Measurements from ENCODE around the gene NDUFA11.
A peak's percentile ranks its signal among the peaks of the same experiment; 100 is the strongest.
"Not testable (repeated sequence)": the region's sequence is repeated elsewhere in the genome, so short reads cannot be mapped to it uniquely, and the experiment has no call there.

NDUFA11 gene

DNA sequence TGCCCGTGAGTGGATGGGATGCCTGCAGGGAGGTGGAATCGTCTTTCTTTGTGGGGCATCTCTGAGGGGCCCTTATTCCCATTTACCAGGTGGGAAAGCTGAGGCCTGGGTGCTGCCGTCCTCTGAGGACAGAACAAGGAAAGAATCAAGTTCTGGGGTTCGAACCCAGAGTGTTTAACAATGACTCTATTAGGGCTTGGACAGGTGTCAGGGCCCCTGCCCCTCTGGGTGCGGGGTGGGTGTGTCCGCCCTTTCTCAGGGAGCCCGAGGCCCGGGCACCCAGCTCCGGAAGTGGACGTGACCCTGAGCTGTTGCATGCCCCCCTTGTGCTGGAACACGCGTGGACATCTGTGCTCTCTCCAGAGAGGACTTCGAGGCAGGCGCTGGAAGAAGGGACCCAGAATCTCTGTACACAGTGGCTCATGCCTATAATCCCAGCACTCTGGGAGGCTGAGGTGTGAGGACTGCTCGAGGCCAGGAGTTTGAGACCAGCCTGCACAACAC, 10.8 kb downstream of the NDUFA11 start:
- no peak for ATAC-seq
- DNase-seq: no peak
- no peak overlapping the region for H3K27ac Mint-ChIP-seq
- H3K36me3 Mint-ChIP-seq (ENCODE audit: low read depth): no peaks in the 10 kb centered on the region
- H3K9me3 Mint-ChIP-seq: no peaks in the 10 kb centered on the region
- peaks cover 4% of the 10 kb centered on the region for H3K4me1 Mint-ChIP-seq
- no peak overlapping the region for H3K4me3 Mint-ChIP-seq
- H3K27me3 Mint-ChIP-seq: peaks cover 13% of the 10 kb centered on the region

- H3K9me3 Mint-ChIP-seq: no peaks in the 10 kb centered on the region
- no peak overlapping the region for H3K27ac Mint-ChIP-seq
- ATAC-seq: peak; percentile 35
- H3K36me3 Mint-ChIP-seq (ENCODE audit: low read depth): no peaks in the 10 kb centered on the region
- DNase-seq: peak; percentile 35
- peaks cover 13% of the 10 kb centered on the region for H3K27me3 Mint-ChIP-seq
- peaks cover 4% of the 10 kb centered on the region for H3K4me1 Mint-ChIP-seq
- no peak overlapping the region for H3K4me3 Mint-ChIP-seq
Measured at GRCh38 chr19:5891938-5892771, 11.4 kb downstream of the NDUFA11 start.

DNA sequence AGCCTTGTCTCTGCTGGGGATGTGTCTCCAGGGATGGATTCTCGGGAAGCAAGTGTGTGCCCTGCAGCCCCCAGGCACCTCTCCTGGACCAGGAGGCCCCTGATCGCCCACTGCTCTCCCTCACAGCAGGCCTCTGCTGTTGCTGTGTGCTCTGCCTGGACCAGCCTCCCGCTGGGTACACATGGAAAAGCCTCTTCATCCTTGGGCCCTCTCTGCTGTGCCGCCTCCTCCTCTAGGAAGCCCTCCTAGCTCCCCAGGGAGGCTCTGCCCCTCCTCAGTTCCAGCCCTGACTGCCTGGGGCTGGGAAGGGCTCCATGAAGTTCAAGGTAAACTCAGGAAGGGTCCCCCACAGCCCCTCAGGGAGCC, 12.0 kb downstream of the NDUFA11 start:
- Mint-ChIP-seq H3K4me1 (peaks cover 4% of the 10 kb centered on the region), H3K36me3 (ENCODE audit: low read depth) (no peaks in the 10 kb centered on the region), H3K27me3 (peaks cover 13% of the 10 kb centered on the region), H3K27ac (no peak overlapping the region), H3K4me3 (no peak overlapping the region), H3K9me3 (no peaks in the 10 kb centered on the region)
- no peak for ATAC-seq
- no peak for DNase-seq

DNA sequence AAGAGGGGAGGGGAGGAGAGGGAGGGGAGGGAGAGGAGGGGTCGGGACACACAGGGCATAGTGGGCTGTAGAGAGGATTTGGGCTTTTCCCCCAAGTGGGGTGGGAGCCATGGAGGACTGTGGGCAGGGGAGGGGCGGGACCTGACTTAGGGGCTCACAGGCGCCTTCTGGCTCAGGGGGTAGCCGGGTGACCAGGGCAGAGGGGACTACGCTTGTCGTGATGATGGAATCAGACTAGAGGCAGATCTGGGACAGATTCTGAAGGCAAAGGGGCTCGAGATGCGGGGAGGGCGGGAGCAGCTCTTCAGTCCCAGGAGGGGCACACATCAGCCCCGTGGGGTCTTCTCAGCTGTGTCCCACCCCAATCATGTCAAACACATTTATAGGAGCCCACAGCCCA, 13.5 kb downstream of the NDUFA11 start:
- H3K4me1 Mint-ChIP-seq: peaks cover 4% of the 10 kb centered on the region
- no peak overlapping the region for H3K4me3 Mint-ChIP-seq
- ATAC-seq (no peak), DNase-seq (no peak)
- H3K9me3 Mint-ChIP-seq: no peaks in the 10 kb centered on the region
- no peaks in the 10 kb centered on the region for H3K36me3 Mint-ChIP-seq (ENCODE audit: low read depth)
- peaks cover 13% of the 10 kb centered on the region for H3K27me3 Mint-ChIP-seq
- no peak overlapping the region for H3K27ac Mint-ChIP-seq

- Mint-ChIP-seq H3K4me1 (peaks cover 4% of the 10 kb centered on the region), H3K27ac (no peak overlapping the region), H3K27me3 (peaks cover 13% of the 10 kb centered on the region), H3K9me3 (no peaks in the 10 kb centered on the region), H3K4me3 (no peak overlapping the region), H3K36me3 (ENCODE audit: low read depth) (no peaks in the 10 kb centered on the region)
- DNase-seq (no peak), ATAC-seq (no peak)
Measured at GRCh38 chr19:5889288-5889971, 14.2 kb downstream of the NDUFA11 start.

GRCh38 chr19:5884065-5884811, 19.4 kb downstream of the NDUFA11 start:
- H3K4me3 Mint-ChIP-seq; DNase-seq; H3K4me1 Mint-ChIP-seq; H3K9me3 Mint-ChIP-seq; H3K36me3 Mint-ChIP-seq (ENCODE audit: low read depth); ATAC-seq; H3K27ac Mint-ChIP-seq: not testable (repeated sequence)
- peaks cover 16% of the 10 kb centered on the region for H3K27me3 Mint-ChIP-seq

DNA sequence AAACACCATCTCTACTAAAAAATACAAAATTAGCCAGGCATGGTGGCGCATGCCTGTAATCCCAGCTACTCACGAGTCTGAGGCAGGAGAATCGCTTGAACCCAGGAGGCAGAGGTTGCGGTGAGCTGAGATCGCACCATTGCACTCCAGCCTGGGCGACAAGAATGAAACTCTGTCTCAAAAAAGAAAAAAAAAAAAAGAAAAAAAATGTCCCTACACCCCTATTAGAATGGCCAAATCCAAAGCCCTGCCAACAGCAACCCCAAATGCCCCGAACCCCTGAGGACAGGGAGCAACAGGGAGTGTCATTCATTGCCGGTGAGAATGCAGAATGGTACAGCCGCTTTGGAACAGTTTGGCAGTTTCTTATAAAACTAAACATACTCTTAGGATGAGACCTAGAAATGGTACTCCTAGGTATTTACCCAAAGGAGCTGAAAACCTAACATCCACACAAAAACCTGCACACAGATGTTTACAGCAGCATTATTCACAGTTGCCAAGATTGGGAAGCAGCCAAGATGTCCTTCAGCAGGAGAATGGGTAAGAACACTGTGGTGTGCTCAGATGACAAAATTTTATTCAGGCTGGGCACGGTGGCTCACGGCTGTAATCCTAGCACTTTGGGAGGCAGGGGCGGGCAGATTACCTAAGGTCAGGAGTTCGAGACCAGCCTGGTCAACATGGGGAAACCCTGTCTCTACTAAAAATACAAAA, 20.3 kb downstream of the NDUFA11 start:
- H3K36me3 Mint-ChIP-seq (ENCODE audit: low read depth); ATAC-seq; H3K9me3 Mint-ChIP-seq; H3K27ac Mint-ChIP-seq; DNase-seq; H3K4me1 Mint-ChIP-seq; H3K4me3 Mint-ChIP-seq: not testable (repeated sequence)
- H3K27me3 Mint-ChIP-seq: peaks cover 19% of the 10 kb centered on the region

DNA sequence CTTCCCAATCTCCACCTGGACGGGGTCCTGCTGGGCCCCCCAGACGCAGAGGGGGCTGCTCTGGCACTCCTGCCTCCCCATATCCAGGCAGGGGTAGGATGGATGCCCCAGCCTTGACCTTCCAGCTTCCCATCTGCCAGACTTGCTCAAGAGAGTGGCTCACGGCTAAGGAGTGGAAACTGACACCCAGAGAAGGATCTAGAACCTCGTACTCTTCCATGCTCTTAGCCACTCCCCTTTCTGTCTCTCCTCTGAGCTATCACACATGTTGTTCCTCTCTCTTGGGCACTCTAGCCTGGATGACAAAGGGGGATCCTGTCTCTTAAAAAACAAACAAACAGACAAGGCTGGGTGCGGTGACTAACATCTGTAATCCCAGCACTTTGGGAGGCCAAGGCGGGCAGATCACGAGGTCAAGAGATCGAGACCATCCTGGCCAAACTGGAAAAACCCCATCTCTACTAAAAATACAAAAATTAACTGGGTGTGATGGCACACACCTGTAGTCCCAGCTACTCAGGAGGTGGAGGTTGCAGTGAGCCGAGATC, 21.1 kb downstream of the NDUFA11 start:
- Mint-ChIP-seq H3K27ac (no peak overlapping the region), H3K9me3 (no peaks in the 10 kb centered on the region), H3K4me3 (no peak overlapping the region), H3K4me1 (no peaks in the 10 kb centered on the region), H3K36me3 (ENCODE audit: low read depth) (no peaks in the 10 kb centered on the region), H3K27me3 (peaks cover 18% of the 10 kb centered on the region)
- DNase-seq (no peak), ATAC-seq (no peak)

DNA sequence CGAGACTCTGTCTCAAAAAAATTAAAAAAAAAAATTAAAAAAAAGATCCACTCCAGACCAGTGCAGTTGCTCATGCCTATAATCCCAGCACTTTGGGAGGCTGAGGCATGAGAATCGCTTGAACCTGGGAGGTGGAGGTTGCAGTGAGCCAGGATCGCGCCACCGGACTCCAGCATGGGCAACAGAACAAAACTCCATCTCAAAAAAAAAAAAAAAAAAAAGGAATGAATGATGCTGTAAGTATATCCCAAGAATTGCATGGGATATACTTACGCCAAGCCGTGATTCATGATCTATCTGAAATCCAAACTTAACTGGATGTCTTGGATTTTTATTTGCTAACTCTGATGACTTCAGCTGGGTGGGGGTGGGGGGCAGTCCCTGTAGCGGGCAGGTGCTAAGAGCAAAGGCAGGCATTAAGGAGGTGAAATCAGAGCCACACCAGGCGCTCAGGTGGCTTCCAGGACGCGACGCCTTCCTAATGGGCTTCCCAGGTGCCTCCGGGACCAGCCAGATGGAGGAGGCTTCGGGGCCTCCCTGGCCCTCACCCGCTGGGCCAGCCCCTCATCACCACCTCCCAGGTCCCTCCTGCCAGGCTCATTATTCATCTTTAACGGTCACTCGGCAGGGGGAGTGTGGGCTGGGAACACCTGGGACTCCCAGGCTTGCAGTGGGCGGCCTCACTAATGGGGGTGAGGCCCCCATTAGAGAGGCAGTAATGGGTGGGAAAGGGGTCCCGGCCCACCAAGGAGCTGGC, 21.9 kb downstream of the NDUFA11 start:
- no peak for DNase-seq
- Mint-ChIP-seq H3K27me3 (peaks cover 18% of the 10 kb centered on the region), H3K36me3 (ENCODE audit: low read depth) (no peaks in the 10 kb centered on the region), H3K27ac (no peak overlapping the region), H3K4me3 (no peak overlapping the region), H3K9me3 (no peaks in the 10 kb centered on the region), H3K4me1 (no peaks in the 10 kb centered on the region)
- no peak for ATAC-seq

DNA sequence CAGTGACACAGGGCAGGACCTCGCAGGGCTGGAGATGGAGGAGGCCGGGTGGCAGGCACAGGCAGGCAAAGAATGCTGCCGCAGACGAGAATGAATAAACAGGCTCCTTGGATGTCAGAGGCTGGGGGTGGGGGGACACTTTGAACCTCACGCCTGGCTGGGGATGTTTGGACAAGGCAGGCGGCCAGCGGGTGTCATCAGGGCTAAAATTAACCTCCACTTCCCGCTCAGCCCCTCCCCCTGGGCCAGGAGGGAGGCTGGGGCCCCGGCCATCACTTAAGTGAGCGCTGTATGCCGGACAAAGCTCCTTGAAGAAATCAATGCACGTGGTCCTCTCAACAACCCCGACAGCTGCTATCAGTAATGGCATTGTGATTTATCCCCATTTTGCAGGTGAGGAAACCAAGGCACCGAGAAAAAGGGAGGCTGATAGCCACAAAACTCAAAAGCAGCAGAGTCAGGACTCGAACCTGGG, 22.9 kb downstream of the NDUFA11 start:
- peaks cover 18% of the 10 kb centered on the region for H3K27me3 Mint-ChIP-seq
- no peak overlapping the region for H3K27ac Mint-ChIP-seq
- H3K9me3 Mint-ChIP-seq: no peaks in the 10 kb centered on the region
- H3K36me3 Mint-ChIP-seq (ENCODE audit: low read depth): no peaks in the 10 kb centered on the region
- no peaks in the 10 kb centered on the region for H3K4me1 Mint-ChIP-seq
- no peak overlapping the region for H3K4me3 Mint-ChIP-seq
- DNase-seq (no peak), ATAC-seq (no peak)

DNA sequence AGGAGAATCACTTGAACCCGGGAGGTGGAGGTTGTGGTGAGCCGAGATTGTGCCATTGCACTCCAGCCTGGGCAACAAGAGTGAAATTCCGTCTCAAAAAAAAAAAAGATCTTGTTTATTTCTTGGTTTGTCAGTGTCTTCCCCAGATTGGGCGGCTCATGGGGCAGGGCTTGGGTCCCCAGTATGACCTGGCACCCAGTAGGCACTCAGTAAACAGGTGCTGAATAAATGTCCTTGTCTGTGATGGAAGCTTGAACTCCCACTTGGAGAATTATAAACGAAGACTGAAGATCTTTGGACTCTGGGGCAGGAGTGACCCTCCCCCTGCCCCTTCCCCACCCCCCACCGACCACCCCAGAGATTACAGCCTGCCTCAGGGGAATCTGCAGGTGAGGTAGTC, 23.4 kb downstream of the NDUFA11 start:
- ATAC-seq: no peak
- no peaks in the 10 kb centered on the region for H3K9me3 Mint-ChIP-seq
- peaks cover 18% of the 10 kb centered on the region for H3K27me3 Mint-ChIP-seq
- no peak overlapping the region for H3K4me3 Mint-ChIP-seq
- H3K27ac Mint-ChIP-seq: no peak overlapping the region
- DNase-seq: no peak
- H3K36me3 Mint-ChIP-seq (ENCODE audit: low read depth): no peaks in the 10 kb centered on the region
- no peaks in the 10 kb centered on the region for H3K4me1 Mint-ChIP-seq

DNA sequence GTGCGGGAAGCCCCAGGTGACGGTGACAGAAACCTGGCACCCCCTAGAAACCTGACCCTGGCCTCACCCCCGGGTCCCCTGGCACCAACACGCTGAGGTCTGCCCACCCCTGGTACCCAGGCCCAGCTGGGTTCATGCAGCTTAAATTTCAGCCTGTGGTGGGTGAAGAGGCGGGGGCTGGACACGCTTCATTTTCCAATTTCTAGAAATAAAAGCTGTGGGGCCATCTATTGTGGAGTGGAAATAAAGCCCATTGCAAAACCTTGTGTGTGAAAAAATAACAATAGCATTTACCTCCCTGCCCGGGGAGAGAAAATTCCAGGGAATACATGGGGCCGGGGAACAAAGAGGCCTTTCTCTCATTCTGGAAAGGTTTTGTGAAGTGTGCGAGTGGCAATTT, 25.7 kb downstream of the NDUFA11 start:
- Mint-ChIP-seq H3K27ac (no peak overlapping the region), H3K4me3 (no peak overlapping the region), H3K27me3 (peaks cover 16% of the 10 kb centered on the region), H3K4me1 (no peaks in the 10 kb centered on the region), H3K36me3 (ENCODE audit: low read depth) (no peaks in the 10 kb centered on the region), H3K9me3 (no peaks in the 10 kb centered on the region)
- DNase-seq (no peak), ATAC-seq (no peak)

- H3K36me3 Mint-ChIP-seq (ENCODE audit: low read depth): no peaks in the 10 kb centered on the region
- no peak overlapping the region for H3K27ac Mint-ChIP-seq
- H3K4me3 Mint-ChIP-seq: no peak overlapping the region
- no peak for ATAC-seq
- peaks cover 16% of the 10 kb centered on the region for H3K27me3 Mint-ChIP-seq
- H3K9me3 Mint-ChIP-seq: no peaks in the 10 kb centered on the region
- no peaks in the 10 kb centered on the region for H3K4me1 Mint-ChIP-seq
- no peak for DNase-seq
Measured at GRCh38 chr19:5877427-5877826, 26.2 kb downstream of the NDUFA11 start.

All from activated naive CD8-positive, alpha-beta T cell treated with anti-CD3 and anti-CD28 coated beads, Interleukin-2, amount 50 U/mL, for 24 hours (primary cell).